Stimulated activated CD8-positive, alpha-beta memory T cell treated with anti-CD3 and anti-CD28 coated beads, Interleukin-12 subunit alpha, Interleukin-12 subunit beta, amount 100 ng/mL, for 1 hour (primary cell): ENCODE results near the gene PRUNE1.

Source experiments
- DNase-seq: peaks from one replicate; pipeline ENCODE4 v3.0.0-alpha.2; 2020; ENCODE audit warnings: low read depth

PRUNE1 gene

GRCh38 chr1:151005729-151006319 is 2.4 kb upstream of the PRUNE1 start:
- DNase-seq = no peak

- DNase-seq = no peak
Observed at GRCh38 chr1:151006327-151007052, 1.8 kb upstream of the PRUNE1 start, which contains the start of gene MINDY1. Gene MINDY1, minus strand, starts transcription at chr1:151006902. Its CDS starts 4,285 bp downstream, at chr1:151002617.

GRCh38 chr1:151007853-151008243 is 401 bp upstream of the PRUNE1 start:
- no peak for DNase-seq

GRCh38 chr1:151009206-151009587 is 948 bp downstream of the PRUNE1 start:
- no peak for DNase-seq

GRCh38 chr1:151009674-151010345 is 1.6 kb downstream of the PRUNE1 start:
- DNase-seq = no peak

- no peak for DNase-seq
Observed at GRCh38 chr1:151010346-151010726, 2.1 kb downstream of the PRUNE1 start.

GRCh38 chr1:151011154-151011850 is 3.1 kb downstream of the PRUNE1 start:
- DNase-seq = no peak

GRCh38 chr1:151012684-151013471 is 4.6 kb downstream of the PRUNE1 start:
- no peak for DNase-seq

GRCh38 chr1:151013518-151013917 is 5.3 kb downstream of the PRUNE1 start:
- no peak for DNase-seq

GRCh38 chr1:151024540-151025146 is 16.4 kb downstream of the PRUNE1 start:
- peak; percentile 84 for DNase-seq

GRCh38 chr1:151026460-151026859 is 18.2 kb downstream of the PRUNE1 start:
- DNase-seq = no peak

- DNase-seq = no peak
Observed at GRCh38 chr1:151032164-151032563, 23.9 kb downstream of the PRUNE1 start.

- no peak for DNase-seq
Observed at GRCh38 chr1:151035167-151035566, 26.9 kb downstream of the PRUNE1 start.

- DNase-seq = no peak
Observed at GRCh38 chr1:151036356-151036755, 28.1 kb downstream of the PRUNE1 start, which contains the start of gene BNIPL. Gene BNIPL, plus strand, starts transcription at chr1:151036586. Its CDS starts 140 bp downstream, at chr1:151036726.

GRCh38 chr1:151037032-151037431 is 28.8 kb downstream of the PRUNE1 start:
- no peak for DNase-seq

- no peak for DNase-seq
Observed at GRCh38 chr1:151039521-151039920, 31.3 kb downstream of the PRUNE1 start.

- no peak for DNase-seq
Observed at GRCh38 chr1:151043163-151043562, 34.9 kb downstream of the PRUNE1 start.

GRCh38 chr1:151047591-151047924 is 39.3 kb downstream of the PRUNE1 start, which contains the start of gene C1orf56:
Gene C1orf56, plus strand, starts transcription at chr1:151047751. Its CDS starts 97 bp downstream, at chr1:151047848.
- no peak for DNase-seq

- no peak for DNase-seq
Observed at GRCh38 chr1:151047925-151048644, 39.8 kb downstream of the PRUNE1 start.

- no peak for DNase-seq
Observed at GRCh38 chr1:151048645-151049032, 40.4 kb downstream of the PRUNE1 start.

GRCh38 chr1:151049458-151049857 is 41.2 kb downstream of the PRUNE1 start:
- no peak for DNase-seq
